GM06990 (cell line): ENCODE data around the gene PTPRN2.

Experiments
- DNase-seq: peaks from one replicate; pipeline ENCODE4 v3.0.0-alpha.2; 2011; ENCODE audit not compliant: insufficient read length; ENCODE audit errors: extremely low read depth
- H3K27me3 ChIP-seq: replicated peaks from 2 replicates; pipeline ENCODE4 v1.6.0; 2011; ENCODE audit warnings: low read length; ENCODE audit not compliant: control insufficient read depth, insufficient read depth
- H3K36me3 ChIP-seq: 2 replicates; pipeline ENCODE4 v1.5.1; 2011; ENCODE audit warnings: low read length; ENCODE audit not compliant: control insufficient read depth, insufficient read depth
- H3K4me3 ChIP-seq: replicated peaks from 2 replicates; pipeline ENCODE4 v1.5.1; 2011; ENCODE audit warnings: low read depth, mild to moderate bottlenecking, control low read depth, low read length
- CTCF ChIP-seq: IDR thresholded peaks from 2 replicates; pipeline ENCODE4 v1.5.1; 2011; ENCODE audit warnings: low read length, control low read depth, mild to moderate bottlenecking, inconsistent platforms; ENCODE audit not compliant: insufficient read depth, poor library complexity, severe bottlenecking

The PTPRN2 gene

GRCh38 chr7:157745721-157746709 lies 841.6 kb downstream of the PTPRN2 start:
- H3K27me3 ChIP-seq: no peaks in the 10 kb centered on the region
- no peaks in the 10 kb centered on the region for H3K36me3 ChIP-seq
- DNase-seq: no peak
- H3K4me3 ChIP-seq: no peak overlapping the region
- TF ChIP-seq CTCF: no peak

GRCh38 chr7:157744786-157745601 lies 842.6 kb downstream of the PTPRN2 start:
- no peaks in the 10 kb centered on the region for H3K36me3 ChIP-seq
- H3K27me3 ChIP-seq: no peaks in the 10 kb centered on the region
- no peak for TF ChIP-seq CTCF
- H3K4me3 ChIP-seq: no peak overlapping the region
- no peak for DNase-seq

GRCh38 chr7:157743781-157744525 lies 843.7 kb downstream of the PTPRN2 start:
- no peaks in the 10 kb centered on the region for H3K27me3 ChIP-seq
- H3K36me3 ChIP-seq: no peaks in the 10 kb centered on the region
- no peak overlapping the region for H3K4me3 ChIP-seq
- DNase-seq: no peak
- TF ChIP-seq CTCF: no peak

GRCh38 chr7:157740251-157740798 lies 847.3 kb downstream of the PTPRN2 start:
- DNase-seq: no peak
- TF ChIP-seq CTCF: no peak
- Histone ChIP-seq H3K27me3 (no peaks in the 10 kb centered on the region), H3K36me3 (no peaks in the 10 kb centered on the region), H3K4me3 (no peak overlapping the region)

- no peak for TF ChIP-seq CTCF
- no peak for DNase-seq
- Histone ChIP-seq H3K36me3 (no peaks in the 10 kb centered on the region), H3K27me3 (no peaks in the 10 kb centered on the region), H3K4me3 (no peak overlapping the region)
Measured at GRCh38 chr7:157739650-157740049, 848.0 kb downstream of the PTPRN2 start.
